ENCODE results near the gene SOX6.

The SOX6 gene

DNA sequence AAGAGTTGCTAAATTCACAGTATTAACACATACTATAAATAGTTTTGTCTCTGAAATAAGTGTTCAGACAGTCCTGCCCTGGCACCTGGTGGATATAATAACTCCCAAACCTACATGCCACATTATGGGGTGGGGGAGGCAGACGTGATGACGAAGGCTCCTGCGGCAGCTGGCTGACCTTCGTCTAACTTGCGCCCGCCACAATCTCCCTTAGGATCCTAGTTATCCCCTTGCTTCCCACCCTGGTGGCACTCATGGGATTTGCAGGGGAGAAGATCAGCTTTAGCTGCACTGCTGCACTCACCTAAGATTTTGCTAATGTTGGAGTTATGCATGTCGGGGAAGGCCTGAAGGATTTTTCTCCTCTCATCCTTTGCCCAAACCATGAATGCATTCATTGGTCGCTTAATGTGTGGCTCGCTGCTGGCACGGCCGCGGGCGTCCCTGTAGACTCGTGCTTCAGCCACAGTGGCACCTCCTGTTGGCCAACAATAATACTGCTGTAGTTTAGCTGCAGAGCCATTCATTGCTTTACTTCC, 367.6 kb downstream of the SOX6 start:
- H3F3A ChIP-seq (ENCODE audit: control insufficient read depth, insufficient read depth), result no peaks in the 10 kb centered on the region
- H4K20me1 ChIP-seq (ENCODE audit: control insufficient read depth, insufficient read depth, low read depth, low read length), result no peaks in the 10 kb centered on the region
- no peaks in the 10 kb centered on the region for H3K4me1 ChIP-seq (ENCODE audit: control insufficient read depth, low read length)
- no peaks in the 10 kb centered on the region for H3K9me2 ChIP-seq (replicated peaks; ENCODE audit: control insufficient read depth, low read length)
- H3K27me3 ChIP-seq (ENCODE audit: control insufficient read depth, low read length), result no peaks in the 10 kb centered on the region
- no peaks in the 10 kb centered on the region for H3K36me3 ChIP-seq (ENCODE audit: control insufficient read depth, low read length)
- H3K4me2 ChIP-seq (ENCODE audit: low read length), result no peak overlapping the region
- no peaks in the 10 kb centered on the region for H3K9me3 ChIP-seq (ENCODE audit: control insufficient read depth, insufficient read depth, low read length)
- H3K4me3 ChIP-seq (ENCODE audit: low read length), result no peak overlapping the region
- TF ChIP-seq, protein P1, sequence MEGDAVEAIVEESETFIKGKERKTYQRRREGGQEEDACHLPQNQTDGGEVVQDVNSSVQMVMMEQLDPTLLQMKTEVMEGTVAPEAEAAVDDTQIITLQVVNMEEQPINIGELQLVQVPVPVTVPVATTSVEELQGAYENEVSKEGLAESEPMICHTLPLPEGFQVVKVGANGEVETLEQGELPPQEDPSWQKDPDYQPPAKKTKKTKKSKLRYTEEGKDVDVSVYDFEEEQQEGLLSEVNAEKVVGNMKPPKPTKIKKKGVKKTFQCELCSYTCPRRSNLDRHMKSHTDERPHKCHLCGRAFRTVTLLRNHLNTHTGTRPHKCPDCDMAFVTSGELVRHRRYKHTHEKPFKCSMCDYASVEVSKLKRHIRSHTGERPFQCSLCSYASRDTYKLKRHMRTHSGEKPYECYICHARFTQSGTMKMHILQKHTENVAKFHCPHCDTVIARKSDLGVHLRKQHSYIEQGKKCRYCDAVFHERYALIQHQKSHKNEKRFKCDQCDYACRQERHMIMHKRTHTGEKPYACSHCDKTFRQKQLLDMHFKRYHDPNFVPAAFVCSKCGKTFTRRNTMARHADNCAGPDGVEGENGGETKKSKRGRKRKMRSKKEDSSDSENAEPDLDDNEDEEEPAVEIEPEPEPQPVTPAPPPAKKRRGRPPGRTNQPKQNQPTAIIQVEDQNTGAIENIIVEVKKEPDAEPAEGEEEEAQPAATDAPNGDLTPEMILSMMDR (IDR thresholded peaks at IDR 0.05; ENCODE audit: low read depth, low read length, poor library complexity, severe bottlenecking), result peak; percentile 11
- TF ChIP-seq EZH2phosphoT487 (IDR thresholded peaks at IDR 0.05; ENCODE audit: borderline replicate concordance, low read length), result no peak
- no peaks in the 10 kb centered on the region for H3K79me2 ChIP-seq (ENCODE audit: control insufficient read depth, low read length)
- no peak overlapping the region for H3K27ac ChIP-seq (ENCODE audit: low read depth, low read length)

DNA sequence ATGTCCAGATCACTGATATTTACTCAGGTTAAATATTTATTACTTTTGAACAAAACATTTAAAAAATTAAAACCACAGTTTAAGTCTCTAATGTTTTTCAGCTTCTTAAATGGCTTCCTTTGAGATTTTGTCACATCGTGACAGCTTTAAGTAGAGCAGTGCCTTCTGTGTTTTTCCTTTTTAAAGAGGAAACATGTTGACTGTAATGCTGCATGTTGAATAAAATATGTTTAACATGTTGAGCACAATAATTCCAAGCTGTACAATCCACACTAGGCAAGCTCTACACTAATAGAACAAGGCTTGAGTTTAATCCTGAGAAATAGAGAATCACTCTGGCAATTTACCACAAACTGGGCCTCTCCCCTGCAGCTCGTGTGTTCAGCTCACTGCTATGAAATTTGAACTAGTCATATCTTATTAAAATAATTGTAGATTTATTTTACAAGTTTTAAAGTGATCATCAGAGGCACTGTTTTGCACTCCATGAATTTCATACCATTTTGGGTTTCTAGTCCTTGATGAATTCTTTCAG, 368.3 kb downstream of the SOX6 start:
- Histone ChIP-seq H3K27ac (ENCODE audit: low read depth, low read length) (no peak overlapping the region), H3K27me3 (ENCODE audit: control insufficient read depth, low read length) (no peaks in the 10 kb centered on the region)

DNA sequence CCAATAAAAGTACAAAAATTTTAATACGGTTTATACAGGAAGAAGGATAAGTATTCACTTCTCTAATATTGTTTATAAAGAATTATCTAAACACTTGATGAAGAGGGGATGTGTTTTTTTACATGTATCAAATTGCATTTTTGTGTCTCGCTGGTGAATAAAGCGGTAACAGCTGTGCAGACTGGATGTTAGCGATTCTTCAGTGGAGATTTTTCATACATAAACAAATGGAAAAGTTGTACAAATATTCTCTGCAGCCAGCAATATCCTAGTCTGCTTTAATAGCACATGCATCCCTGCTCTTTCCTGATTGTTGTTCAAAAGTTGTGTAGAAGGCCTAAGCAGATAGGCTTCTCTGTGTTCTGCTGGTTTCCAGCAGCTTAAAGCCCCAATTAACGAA, 369.3 kb downstream of the SOX6 start:
- Histone ChIP-seq H3K27me3 (ENCODE audit: control insufficient read depth, low read length) (no peaks in the 10 kb centered on the region), H3K36me3 (ENCODE audit: control insufficient read depth, low read length) (no peaks in the 10 kb centered on the region), H3K9me3 (ENCODE audit: control insufficient read depth, insufficient read depth, low read length) (no peaks in the 10 kb centered on the region), H4K20me1 (ENCODE audit: control insufficient read depth, insufficient read depth, low read depth, low read length) (no peaks in the 10 kb centered on the region), H3K79me2 (ENCODE audit: control insufficient read depth, low read length) (no peaks in the 10 kb centered on the region), H3K4me2 (ENCODE audit: low read length) (no peak overlapping the region), H3K4me1 (ENCODE audit: control insufficient read depth, low read length) (no peaks in the 10 kb centered on the region), H3K9me2 (replicated peaks; ENCODE audit: control insufficient read depth, low read length) (no peaks in the 10 kb centered on the region), H3K27ac (ENCODE audit: low read depth, low read length) (no peak overlapping the region), H3F3A (ENCODE audit: control insufficient read depth, insufficient read depth) (no peaks in the 10 kb centered on the region), H3K4me3 (ENCODE audit: low read length) (no peak overlapping the region)
- TF ChIP-seq, protein P1 (IDR thresholded peaks at IDR 0.05; ENCODE audit: low read depth, low read length, poor library complexity, severe bottlenecking), result no peak
- no peak for TF ChIP-seq EZH2phosphoT487 (IDR thresholded peaks at IDR 0.05; ENCODE audit: borderline replicate concordance, low read length)

More for the DNA sequence above, 368.3 kb downstream of the SOX6 start:
- TF ChIP-seq, protein P1 (IDR thresholded peaks at IDR 0.05; ENCODE audit: low read depth, low read length, poor library complexity, severe bottlenecking), result no peak
- no peak for TF ChIP-seq EZH2phosphoT487 (IDR thresholded peaks at IDR 0.05; ENCODE audit: borderline replicate concordance, low read length)
- Histone ChIP-seq H3K9me2 (replicated peaks; ENCODE audit: control insufficient read depth, low read length) (no peaks in the 10 kb centered on the region), H3F3A (ENCODE audit: control insufficient read depth, insufficient read depth) (no peaks in the 10 kb centered on the region), H3K4me3 (ENCODE audit: low read length) (no peak overlapping the region), H3K4me2 (ENCODE audit: low read length) (no peak overlapping the region), H3K36me3 (ENCODE audit: control insufficient read depth, low read length) (no peaks in the 10 kb centered on the region), H4K20me1 (ENCODE audit: control insufficient read depth, insufficient read depth, low read depth, low read length) (no peaks in the 10 kb centered on the region), H3K9me3 (ENCODE audit: control insufficient read depth, insufficient read depth, low read length) (no peaks in the 10 kb centered on the region), H3K4me1 (ENCODE audit: control insufficient read depth, low read length) (no peaks in the 10 kb centered on the region), H3K79me2 (ENCODE audit: control insufficient read depth, low read length) (no peaks in the 10 kb centered on the region)
